ENCODE data around the gene TMC7.

Gene TMC7

DNA sequence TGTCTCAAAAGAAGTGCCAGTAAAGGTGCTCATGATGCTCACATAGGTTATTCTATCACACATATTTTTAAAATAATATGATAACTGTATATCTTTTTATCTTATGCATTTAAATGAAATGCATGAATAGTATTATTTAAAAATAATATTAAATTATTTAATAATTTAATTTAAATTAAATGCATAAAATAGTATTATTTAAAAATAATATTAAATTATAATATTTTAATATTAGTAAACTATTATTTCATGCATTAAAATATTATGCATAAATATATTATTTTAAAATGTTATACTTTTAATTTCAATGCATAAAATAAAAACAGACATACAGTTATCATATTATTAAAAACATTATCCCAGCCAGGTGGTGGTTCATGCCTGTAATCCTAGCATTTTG lies 33.4 kb downstream of the TMC7 start:
- H3K4me3 ChIP-seq (ENCODE audit: low read depth, low read length): no peak overlapping the region
- TF ChIP-seq CTCF (IDR thresholded peaks at IDR 0.05; ENCODE audit: low read depth, low read length, missing control alignments): no peak
- no peak for DNase-seq (ENCODE audit: low read depth)

- H3K4me3 ChIP-seq (ENCODE audit: low read depth, low read length): no peak overlapping the region
- TF ChIP-seq CTCF (IDR thresholded peaks at IDR 0.05; ENCODE audit: low read depth, low read length, missing control alignments): no peak
- DNase-seq (ENCODE audit: low read depth): no peak
Measured at GRCh38 chr16:19020689-19021088, 37.0 kb downstream of the TMC7 start.

GRCh38 chr16:19021747-19022146 lies 38.0 kb downstream of the TMC7 start:
- no peak for TF ChIP-seq CTCF (IDR thresholded peaks at IDR 0.05; ENCODE audit: low read depth, low read length, missing control alignments)
- no peak overlapping the region for H3K4me3 ChIP-seq (ENCODE audit: low read depth, low read length)
- no peak for DNase-seq (ENCODE audit: low read depth)

- DNase-seq (ENCODE audit: low read depth): no peak
- H3K4me3 ChIP-seq (ENCODE audit: low read depth, low read length): no peak overlapping the region
- no peak for TF ChIP-seq CTCF (IDR thresholded peaks at IDR 0.05; ENCODE audit: low read depth, low read length, missing control alignments)
Measured at GRCh38 chr16:19027416-19027815, 43.7 kb downstream of the TMC7 start.

DNA sequence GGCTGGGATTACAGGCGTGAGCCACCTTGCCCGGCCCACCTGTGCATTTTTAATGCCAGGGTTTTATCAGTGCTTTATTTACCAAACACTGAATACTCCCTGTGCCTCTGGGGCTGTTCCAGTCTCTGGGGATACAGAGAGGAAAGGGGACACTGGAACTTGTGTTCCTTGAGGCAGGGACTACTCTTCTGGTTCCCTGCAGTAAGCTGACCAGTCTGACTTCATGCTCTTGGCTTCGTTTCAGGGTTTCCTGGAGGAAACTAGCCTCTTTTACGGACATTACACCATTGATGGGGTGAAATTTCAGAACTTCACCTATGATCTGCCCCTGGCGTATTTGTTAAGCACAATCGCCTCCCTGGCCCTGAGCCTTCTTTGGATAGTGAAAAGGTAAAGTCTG lies 46.2 kb downstream of the TMC7 start:
- DNase-seq (ENCODE audit: low read depth): no peak
- TF ChIP-seq CTCF (IDR thresholded peaks at IDR 0.05; ENCODE audit: low read depth, low read length, missing control alignments): no peak
- no peak overlapping the region for H3K4me3 ChIP-seq (ENCODE audit: low read depth, low read length)

DNA sequence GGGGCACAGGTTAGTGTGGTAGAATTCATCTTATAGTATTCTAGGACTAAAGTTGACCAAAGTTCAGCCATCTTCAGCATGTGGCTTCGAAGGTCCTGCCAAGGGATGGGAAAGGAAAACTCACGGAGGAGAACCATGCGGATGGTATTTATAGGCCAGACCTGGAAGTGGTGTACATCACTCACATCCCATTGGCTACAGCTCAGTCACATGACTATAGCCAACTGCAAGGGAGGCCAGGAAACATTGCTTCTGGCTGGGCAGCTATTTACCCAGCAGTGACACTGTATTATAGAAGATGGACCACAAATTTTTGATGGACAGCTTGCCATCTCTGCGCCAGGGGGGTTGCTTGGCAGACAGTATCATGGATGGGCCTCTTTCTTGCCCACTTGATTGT lies 48.0 kb downstream of the TMC7 start:
- no peak for TF ChIP-seq CTCF (IDR thresholded peaks at IDR 0.05; ENCODE audit: low read depth, low read length, missing control alignments)
- no peak overlapping the region for H3K4me3 ChIP-seq (ENCODE audit: low read depth, low read length)

DNA sequence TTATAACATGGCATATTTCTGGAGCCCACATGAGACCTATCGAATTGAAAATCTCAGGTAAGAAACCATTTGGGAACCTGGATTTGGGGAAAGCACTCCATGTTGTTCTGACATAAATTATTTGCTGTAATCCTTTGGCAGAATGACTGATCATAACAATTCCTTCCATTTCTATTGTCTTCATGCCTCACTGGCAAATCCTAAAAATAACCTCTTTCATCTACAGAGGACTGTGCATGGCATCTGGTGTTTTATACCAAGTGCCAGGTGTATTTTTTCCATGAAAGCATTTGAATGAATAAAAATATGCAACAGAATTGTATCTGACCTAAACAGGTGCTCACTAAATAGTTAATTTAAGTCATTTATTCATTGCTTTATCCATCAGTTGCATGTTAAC lies 50.0 kb downstream of the TMC7 start:
- DNase-seq (ENCODE audit: low read depth): no peak
- no peak overlapping the region for H3K4me3 ChIP-seq (ENCODE audit: low read depth, low read length)

More for the DNA sequence above, 48.0 kb downstream of the TMC7 start:
- DNase-seq (ENCODE audit: low read depth): no peak

More for the DNA sequence above, 50.0 kb downstream of the TMC7 start:
- TF ChIP-seq CTCF (IDR thresholded peaks at IDR 0.05; ENCODE audit: low read depth, low read length, missing control alignments): no peak

Data from GM12864 (cell line).